B cell (primary cell): ENCODE measurements around the gene CCDC183. TPM values are rescaled to one million over a fixed set of nuclear protein-coding genes. Genes with fewer than 3 reads are reported as not detected.

Experiments used
- ATAC-seq: fragments of 200-7000 bp; cut with Tn5 transposase; one replicate; pipeline ENCODE4 v1.10.0; 2021; ENCODE audit warnings: low read depth, mild to moderate bottlenecking, moderate number of reproducible peaks, moderate library complexity
- CTCF ChIA-PET: fragments of 350-600 bp; sonication (Branson Sonifier 250); formaldehyde crosslinking; loops from one replicate; lab custom pipeline; 2021; ENCODE audit warnings: antibody characterized with exemption, inconsistent platforms; lab: Charles Lee
- POLR2A ChIA-PET: fragments of 350-600 bp; sonication (Branson Sonifier 250); formaldehyde crosslinking; loops from one replicate; lab custom pipeline; 2021; ENCODE audit warnings: antibody characterized with exemption; lab: Charles Lee
- DNase-seq: peaks from one replicate; pipeline ENCODE4 v3.0.0; 2013
- H2AFZ ChIP-seq: 2 replicates; pipeline ENCODE4 v1.6.1; 2012; ENCODE audit warnings: mild to moderate bottlenecking, low read depth, low read length; ENCODE audit not compliant: insufficient read depth, poor library complexity, severe bottlenecking
- H3K27ac ChIP-seq, 2 donors: 1 replicate in 1 of 2; 2 replicates in 1 of 2; pipeline ENCODE4 v1.5.1; 2012 to 2013; ENCODE audit warnings: low read length in 2 of 2, mild to moderate bottlenecking in 2 of 2, moderate library complexity in 1 of 2
- H3K27me3 ChIP-seq, 4 experiments: fragments of 200-600 bp in 1 of 4; sonication (generic) in 1 of 4; replicated peaks in 1 of 4; 1 replicate in 2 of 4; 2 replicates in 2 of 4; pipeline versions ENCODE4 v1.6.1 to v1.7.0; 2013 to 2016; ENCODE audit warnings: low read length in 3 of 4, mild to moderate bottlenecking in 2 of 4, mixed read lengths in 1 of 4, moderate library complexity in 1 of 4; ENCODE audit not compliant: insufficient read depth in 4 of 4, control insufficient read depth in 3 of 4; ENCODE audit errors: control extremely low read depth in 1 of 4
- H3K36me3 ChIP-seq, 2 experiments: replicated peaks in 1 of 2; 1 replicate in 1 of 2; 2 replicates in 1 of 2; pipeline versions ENCODE4 v1.6.1 to v1.7.1; 2013; ENCODE audit warnings: low read length in 1 of 2; ENCODE audit not compliant: insufficient read depth in 2 of 2, control insufficient read depth in 1 of 2; ENCODE audit errors: control extremely low read depth in 1 of 2, extremely low read depth in 1 of 2
- H3K4me1 ChIP-seq, 2 donors: fragments of 200-600 bp in 1 of 2; sonication (generic) in 1 of 2; 1 replicate in 1 of 2; 2 replicates in 1 of 2; pipeline versions ENCODE4 v1.5.1 to v1.6.1; 2013 to 2017; ENCODE audit warnings: low read length in 2 of 2; ENCODE audit not compliant: control insufficient read depth in 2 of 2, insufficient read depth in 2 of 2
- H3K4me2 ChIP-seq: replicated peaks from 2 replicates; pipeline ENCODE3; 2012; ENCODE audit warnings: mild to moderate bottlenecking, low read depth, low read length; ENCODE audit not compliant: poor library complexity, severe bottlenecking
- H3K4me3 ChIP-seq, 5 experiments: fragments of 200-600 bp in 1 of 5; sonication (generic) in 1 of 5; 1 replicate in 3 of 5; 2 replicates in 2 of 5; pipeline versions ENCODE4 v1.5.1 to v1.7.0; 2011 to 2016; ENCODE audit warnings: low read length in 4 of 5, mild to moderate bottlenecking in 4 of 5, low read depth in 2 of 5, control low read depth in 1 of 5, moderate library complexity in 1 of 5; ENCODE audit not compliant: insufficient read depth in 1 of 5; ENCODE audit errors: control extremely low read depth in 1 of 5, extremely low read depth in 1 of 5
- H3K79me2 ChIP-seq: fragments of 200-600 bp; sonication (generic); one replicate; pipeline ENCODE4 v1.6.0; 2016; ENCODE audit warnings: low read length; ENCODE audit not compliant: control insufficient read depth, insufficient read depth
- H3K9ac ChIP-seq: fragments of 200-600 bp; sonication (generic); 2 replicates; pipeline ENCODE4 v1.6.1; 2017; ENCODE audit warnings: mild to moderate bottlenecking, low read length, moderate library complexity
- H3K9me3 ChIP-seq, 3 donors: one replicate each; pipeline versions ENCODE4 v1.6.1 to v1.7.1; 2013; ENCODE audit warnings: low read length in 2 of 3; ENCODE audit not compliant: control insufficient read depth in 2 of 3, insufficient read depth in 1 of 3; ENCODE audit errors: control extremely low read depth in 1 of 3
- H4K20me1 ChIP-seq: 2 replicates; pipeline ENCODE4 v1.6.0; 2012; ENCODE audit warnings: mild to moderate bottlenecking, low read length; ENCODE audit not compliant: insufficient read depth, control insufficient read depth, poor library complexity, severe bottlenecking
- H3K27ac Mint-ChIP-seq: one replicate; pipeline ENCODE4 v1.8.0; 2021; ENCODE audit warnings: mixed read lengths
- H3K27me3 Mint-ChIP-seq: one replicate; pipeline ENCODE4 v1.8.0; 2021; ENCODE audit warnings: mixed read lengths
- H3K4me1 Mint-ChIP-seq: one replicate; pipeline ENCODE4 v1.8.0; 2021; ENCODE audit warnings: mixed read lengths
- H3K4me3 Mint-ChIP-seq: one replicate; pipeline ENCODE4 v1.8.0; 2021; ENCODE audit warnings: mixed read lengths
- H3K9me3 Mint-ChIP-seq: one replicate; pipeline ENCODE4 v1.8.0; 2022; ENCODE audit warnings: mixed read lengths; ENCODE audit not compliant: insufficient read depth
- EZH2 ChIP-seq: IDR thresholded peaks from 2 replicates; pipeline ENCODE4 v1.6.1; 2012; ENCODE audit warnings: borderline replicate concordance, low read depth, mild to moderate bottlenecking, moderate library complexity, low read length; ENCODE audit not compliant: insufficient read depth, poor library complexity, severe bottlenecking
- WGBS: methylation state at CpG from one replicate; pipeline ENCODE4 v1.1.5; 2013; ENCODE audit warnings: missing lambda C conversion rate; ENCODE audit not compliant: insufficient coverage; 5-methylcytosine and 5-hydroxymethylcytosine counted together
- intact Hi-C: fragments of 100-400 bp; cut with micrococcal nuclease; formaldehyde crosslinking; loops from one replicate; pipeline ENCODE4 v1.10.0; 2022
- polyA plus RNA-seq: library from polyadenylated mRNA; depleted of rRNA; stranded (reverse); fragments of >200 nt; gene quantifications from 2 replicates; pipeline ENCODE4 v1.2.3, GENCODE V29; 2012
- total RNA-seq, 2 donors: library from RNA; stranded (reverse); fragments of 120-200 nt in 1 of 2; gene quantifications; 1 replicate in 1 of 2; 2 replicates in 1 of 2; pipeline versions ENCODE4 v1.2.3 to v1.2.4, GENCODE V29; 2013 to 2022
- TF ChIP-seq, protein P1 (sequence below): fragments of 200-600 bp; IDR thresholded peaks from one replicate; pipeline ENCODE4 v1.8.0; 2022; ENCODE audit warnings: antibody characterized with exemption, mild to moderate bottlenecking

CCDC183 gene
- total and polyA plus RNA-seq, 2 donors (not counting 1 experiment from before 2014, with no cell fraction given) = 1.8 to 4.9 TPM

DNA sequence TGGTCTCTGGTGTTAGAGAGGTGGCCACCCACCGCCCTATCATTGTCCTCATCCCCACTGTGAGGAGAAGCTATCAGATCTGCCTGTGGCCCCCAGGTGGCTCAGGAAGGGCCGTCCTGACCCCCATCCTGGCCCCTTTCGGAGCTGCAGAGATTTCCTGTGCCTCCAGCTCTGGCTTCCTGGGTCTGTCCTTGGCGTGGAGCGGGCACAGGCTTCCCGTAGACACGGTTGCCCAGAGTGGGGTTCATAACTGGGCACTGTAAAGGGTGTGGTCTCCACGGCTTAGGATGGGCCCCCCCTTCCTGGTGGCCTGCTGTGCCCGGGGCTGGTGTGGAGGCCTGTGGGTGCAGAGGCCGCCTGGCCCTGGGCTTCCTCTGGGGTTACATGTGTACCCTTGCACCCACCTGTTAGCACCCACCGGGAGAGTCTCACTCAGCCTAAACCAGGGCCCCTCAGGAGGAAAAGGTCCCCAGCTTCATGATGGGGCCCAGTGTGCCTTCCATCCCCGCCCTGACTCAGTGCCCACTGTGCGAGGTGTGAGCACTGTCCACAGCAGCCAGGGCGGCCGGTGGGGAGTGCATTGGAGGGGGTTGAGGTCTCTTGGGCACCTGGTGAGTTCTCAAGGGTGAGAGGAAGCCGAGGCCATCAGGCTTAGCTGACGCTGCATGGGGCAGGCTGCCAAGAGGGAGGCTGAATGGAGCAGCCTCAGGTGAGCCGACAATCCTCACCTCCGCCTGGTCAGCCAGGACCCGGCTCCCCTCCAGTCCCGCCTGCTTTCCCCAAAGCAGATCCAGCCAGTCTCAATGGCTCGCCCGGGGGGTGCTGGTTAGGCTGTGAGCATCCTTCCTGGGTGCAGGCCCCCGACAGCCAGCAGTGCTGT, 30.8 kb downstream of the CCDC183 start:
- Histone ChIP-seq H3K4me2 (no peak overlapping the region), H3K36me3 (peaks cover 2 to 50% of the 10 kb centered on the region in 2 experiments), H3K27me3 (no peaks in the 10 kb centered on the region), H3K79me2 (no peaks in the 10 kb centered on the region), H3K4me1 (no peaks in the 10 kb centered on the region), H3K4me3 (no peak overlapping the region), H3K27ac (no peak overlapping the region), H3K9ac (no peak overlapping the region), H2AFZ (no peak overlapping the region), H4K20me1 (peaks cover 17% of the 10 kb centered on the region), H3K9me3 (no peaks in the 10 kb centered on the region)
- TF ChIP-seq EZH2 = no peak
- TF ChIP-seq, protein P1, sequence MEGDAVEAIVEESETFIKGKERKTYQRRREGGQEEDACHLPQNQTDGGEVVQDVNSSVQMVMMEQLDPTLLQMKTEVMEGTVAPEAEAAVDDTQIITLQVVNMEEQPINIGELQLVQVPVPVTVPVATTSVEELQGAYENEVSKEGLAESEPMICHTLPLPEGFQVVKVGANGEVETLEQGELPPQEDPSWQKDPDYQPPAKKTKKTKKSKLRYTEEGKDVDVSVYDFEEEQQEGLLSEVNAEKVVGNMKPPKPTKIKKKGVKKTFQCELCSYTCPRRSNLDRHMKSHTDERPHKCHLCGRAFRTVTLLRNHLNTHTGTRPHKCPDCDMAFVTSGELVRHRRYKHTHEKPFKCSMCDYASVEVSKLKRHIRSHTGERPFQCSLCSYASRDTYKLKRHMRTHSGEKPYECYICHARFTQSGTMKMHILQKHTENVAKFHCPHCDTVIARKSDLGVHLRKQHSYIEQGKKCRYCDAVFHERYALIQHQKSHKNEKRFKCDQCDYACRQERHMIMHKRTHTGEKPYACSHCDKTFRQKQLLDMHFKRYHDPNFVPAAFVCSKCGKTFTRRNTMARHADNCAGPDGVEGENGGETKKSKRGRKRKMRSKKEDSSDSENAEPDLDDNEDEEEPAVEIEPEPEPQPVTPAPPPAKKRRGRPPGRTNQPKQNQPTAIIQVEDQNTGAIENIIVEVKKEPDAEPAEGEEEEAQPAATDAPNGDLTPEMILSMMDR = no peak
- ATAC-seq (no peak), DNase-seq (no peak)
- ChIA-PET POLR2A (no interaction called here), CTCF (interaction anchor here (1.0 to 1.2 kb wide), 2 partner anchors 10 to 17 kb away, joined by 4 to 5 read pairs; no protein-coding TSS in a partner anchor)
- Mint-ChIP-seq H3K27ac (no peak overlapping the region), H3K4me3 (no peak overlapping the region), H3K4me1 (no peaks in the 10 kb centered on the region), H3K9me3 (no peaks in the 10 kb centered on the region), H3K27me3 (no peaks in the 10 kb centered on the region)
- intact Hi-C loops = no loop called here
- 97% methylated on average over 19 of the region's 24 CpGs for WGBS
